Measurements from ENCODE around the gene SON.

Gene SON

GRCh38 chr21:33543505-33544129 is 779 bp downstream of the SON start:
- peak; percentile 52 for DNase-seq (ENCODE audit: low read depth)

GRCh38 chr21:33544451-33545195 is 1.8 kb downstream of the SON start:
- DNase-seq (ENCODE audit: low read depth), result no peak

GRCh38 chr21:33546086-33546485 is 3.2 kb downstream of the SON start:
- DNase-seq (ENCODE audit: low read depth), result no peak

GRCh38 chr21:33549848-33550771 is 7.3 kb downstream of the SON start:
- no peak for DNase-seq (ENCODE audit: low read depth)

GRCh38 chr21:33550772-33551660 is 8.2 kb downstream of the SON start:
- DNase-seq (ENCODE audit: low read depth), result no peak

GRCh38 chr21:33551664-33552063 is 8.8 kb downstream of the SON start:
- no peak for DNase-seq (ENCODE audit: low read depth)

GRCh38 chr21:33552093-33552998 is 9.5 kb downstream of the SON start:
- DNase-seq (ENCODE audit: low read depth), result no peak

GRCh38 chr21:33552999-33553598 is 10.3 kb downstream of the SON start:
- no peak for DNase-seq (ENCODE audit: low read depth)

GRCh38 chr21:33554236-33554981 is 11.6 kb downstream of the SON start:
- DNase-seq (ENCODE audit: low read depth), result no peak

- DNase-seq (ENCODE audit: low read depth), result no peak
Measured at GRCh38 chr21:33554982-33555344, 12.1 kb downstream of the SON start.

- no peak for DNase-seq (ENCODE audit: low read depth)
Measured at GRCh38 chr21:33557447-33557846, 14.6 kb downstream of the SON start.

- DNase-seq (ENCODE audit: low read depth), result no peak
Measured at GRCh38 chr21:33558777-33559421, 16.1 kb downstream of the SON start.

GRCh38 chr21:33559813-33560212 is 17.0 kb downstream of the SON start:
- DNase-seq (ENCODE audit: low read depth), result no peak

GRCh38 chr21:33560965-33561364 is 18.1 kb downstream of the SON start:
- DNase-seq (ENCODE audit: low read depth), result no peak

- DNase-seq (ENCODE audit: low read depth), result no peak
Measured at GRCh38 chr21:33561373-33561772, 18.5 kb downstream of the SON start.

GRCh38 chr21:33562389-33562788 is 19.6 kb downstream of the SON start:
- DNase-seq (ENCODE audit: low read depth), result no peak

- no peak for DNase-seq (ENCODE audit: low read depth)
Measured at GRCh38 chr21:33566514-33566913, 23.7 kb downstream of the SON start.

GRCh38 chr21:33567914-33568313 is 25.1 kb downstream of the SON start:
- DNase-seq (ENCODE audit: low read depth), result no peak

- no peak for DNase-seq (ENCODE audit: low read depth)
Measured at GRCh38 chr21:33568448-33568847, 25.6 kb downstream of the SON start.

All from activated gamma-delta T cell treated with anti-CD3 and anti-CD28 coated beads, Interleukin-2, amount 50 U/mL, for 16 hours (primary cell).